GM23338 (cell line): Measurements from ENCODE around the gene GALNT13.

Experiments
- CREB1 ChIP-seq: fragments of 250-450 bp; sonication (Bioruptor Pico); IDR thresholded peaks from 2 replicates; pipeline ENCODE4 v1.5.0; 2020; ENCODE audit warnings: low read depth, mild to moderate bottlenecking, moderate library complexity
- CTCF ChIP-seq, 2 experiments: fragments of 200-600 bp in 1 of 2; sonication (generic) in 1 of 2; conservative IDR thresholded peaks; 2 replicates each; pipeline versions ENCODE4 v1.5.1 to v1.6.1; 2016 to 2017; ENCODE audit warnings: antibody characterized with exemption in 2 of 2, low read depth in 2 of 2, mild to moderate bottlenecking in 2 of 2, moderate library complexity in 1 of 2
- EZH2 ChIP-seq: fragments of 200-600 bp; sonication (generic); IDR thresholded peaks from one replicate; pipeline ENCODE4 v1.8.0; 2017; ENCODE audit warnings: antibody characterized with exemption, mild to moderate bottlenecking, low read depth; ENCODE audit not compliant: unreplicated experiment
- EZH2phosphoT487 ChIP-seq: fragments of 200-600 bp; sonication (generic); IDR thresholded peaks from one replicate; pipeline ENCODE4 v1.8.1; 2018; ENCODE audit warnings: antibody characterized with exemption; ENCODE audit not compliant: unreplicated experiment
- NANOG ChIP-seq: IDR thresholded peaks from 2 replicates; pipeline ENCODE4 v1.6.1; 2016; ENCODE audit warnings: antibody characterized with exemption, borderline replicate concordance
- POLR2AphosphoS5 ChIP-seq: IDR thresholded peaks from 2 replicates; pipeline ENCODE4 v1.6.1; 2016; ENCODE audit warnings: antibody characterized with exemption, low read depth
- REST ChIP-seq: IDR thresholded peaks from one replicate; pipeline ENCODE4 v1.6.1; 2018; ENCODE audit warnings: antibody characterized with exemption; ENCODE audit not compliant: unreplicated experiment
- ZNF114 ChIP-seq: fragments of 250-450 bp; sonication (Bioruptor Pico); IDR thresholded peaks from 2 replicates; pipeline ENCODE4 v1.5.0; 2020; ENCODE audit warnings: mild to moderate bottlenecking, moderate library complexity

- TF ChIP-seq EZH2phosphoT487 (no peak), CTCF (conservative IDR thresholded peaks at IDR 0.05; ENCODE audit: low read depth in 2 of 2) (no peak), CREB1 (CRISPR knock-in tag) (no peak), ZNF114 (CRISPR knock-in tag) (no peak), EZH2 (no peak), POLR2AphosphoS5 (no peak), NANOG (no peak), REST (no peak)
These were observed 352.0 kb downstream of the GALNT13 start for GRCh38 chr2:154223726-154224125.
